ENCODE results near the gene SND1.

SND1 gene

DNA sequence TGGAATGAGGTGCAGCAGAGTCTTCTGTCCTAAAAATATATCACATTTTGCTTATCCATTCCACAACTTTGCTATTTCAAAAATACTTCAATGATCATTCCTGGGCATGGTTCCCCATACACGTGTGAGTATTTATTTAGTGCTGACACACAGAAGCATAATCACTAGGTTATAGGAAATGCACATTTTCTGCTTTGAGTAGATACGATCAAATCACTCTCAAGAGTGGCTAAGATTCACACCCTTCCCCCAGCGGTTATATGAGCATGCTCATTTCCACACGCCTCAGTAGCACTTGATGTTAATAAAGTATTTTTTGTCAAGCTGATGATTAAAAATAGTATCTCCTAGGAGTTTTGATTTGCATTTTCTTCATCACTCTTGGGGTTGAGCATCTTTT, 472.8 kb downstream of the SND1 start:
- Histone ChIP-seq H3K9me3 (ENCODE audit: control insufficient read depth, insufficient read depth, low read length) (no peaks in the 10 kb centered on the region), H3K4me2 (ENCODE audit: low read length) (peak overlapping the region; percentile 70), H3K27me3 (ENCODE audit: control insufficient read depth, low read length) (no peaks in the 10 kb centered on the region), H3K9me2 (replicated peaks; ENCODE audit: control insufficient read depth, low read length) (no peaks in the 10 kb centered on the region), H3F3A (ENCODE audit: control insufficient read depth, insufficient read depth) (peaks cover 19% of the 10 kb centered on the region), H3K27ac (ENCODE audit: low read depth, low read length) (peak overlapping the region; percentile 74), H4K20me1 (ENCODE audit: control insufficient read depth, insufficient read depth, low read depth, low read length) (no peaks in the 10 kb centered on the region), H3K79me2 (ENCODE audit: control insufficient read depth, low read length) (peaks cover 5% of the 10 kb centered on the region), H3K36me3 (ENCODE audit: control insufficient read depth, low read length) (no peaks in the 10 kb centered on the region), H3K4me1 (ENCODE audit: control insufficient read depth, low read length) (peaks cover 60% of the 10 kb centered on the region), H3K4me3 (ENCODE audit: low read length) (peak overlapping the region; percentile 51)
- TF ChIP-seq EZH2phosphoT487 (IDR thresholded peaks at IDR 0.05; ENCODE audit: borderline replicate concordance, low read length) (no peak), CTCF (IDR thresholded peaks at IDR 0.05; ENCODE audit: low read depth, low read length, poor library complexity, severe bottlenecking) (no peak)

GRCh38 chr7:128125816-128126215, 473.8 kb downstream of the SND1 start:
- H3K4me1 ChIP-seq (ENCODE audit: control insufficient read depth, low read length), result peaks cover 70% of the 10 kb centered on the region
- H3F3A ChIP-seq (ENCODE audit: control insufficient read depth, insufficient read depth), result peaks cover 19% of the 10 kb centered on the region
- H4K20me1 ChIP-seq (ENCODE audit: control insufficient read depth, insufficient read depth, low read depth, low read length), result no peaks in the 10 kb centered on the region
- H3K79me2 ChIP-seq (ENCODE audit: control insufficient read depth, low read length), result peaks cover 15% of the 10 kb centered on the region
- peak overlapping the region; percentile 74 for H3K27ac ChIP-seq (ENCODE audit: low read depth, low read length)
- no peaks in the 10 kb centered on the region for H3K9me2 ChIP-seq (replicated peaks; ENCODE audit: control insufficient read depth, low read length)
- H3K4me2 ChIP-seq (ENCODE audit: low read length), result peak overlapping the region; percentile 70
- H3K9me3 ChIP-seq (ENCODE audit: control insufficient read depth, insufficient read depth, low read length), result no peaks in the 10 kb centered on the region
- H3K4me3 ChIP-seq (ENCODE audit: low read length), result 0 out of 2 replicates have a peak overlapping the region, but pooled peaks have one; percentile 4
- no peak for TF ChIP-seq CTCF (IDR thresholded peaks at IDR 0.05; ENCODE audit: low read depth, low read length, poor library complexity, severe bottlenecking)
- no peak for TF ChIP-seq EZH2phosphoT487 (IDR thresholded peaks at IDR 0.05; ENCODE audit: borderline replicate concordance, low read length)
- no peaks in the 10 kb centered on the region for H3K36me3 ChIP-seq (ENCODE audit: control insufficient read depth, low read length)
- H3K27me3 ChIP-seq (ENCODE audit: control insufficient read depth, low read length), result no peaks in the 10 kb centered on the region

DNA sequence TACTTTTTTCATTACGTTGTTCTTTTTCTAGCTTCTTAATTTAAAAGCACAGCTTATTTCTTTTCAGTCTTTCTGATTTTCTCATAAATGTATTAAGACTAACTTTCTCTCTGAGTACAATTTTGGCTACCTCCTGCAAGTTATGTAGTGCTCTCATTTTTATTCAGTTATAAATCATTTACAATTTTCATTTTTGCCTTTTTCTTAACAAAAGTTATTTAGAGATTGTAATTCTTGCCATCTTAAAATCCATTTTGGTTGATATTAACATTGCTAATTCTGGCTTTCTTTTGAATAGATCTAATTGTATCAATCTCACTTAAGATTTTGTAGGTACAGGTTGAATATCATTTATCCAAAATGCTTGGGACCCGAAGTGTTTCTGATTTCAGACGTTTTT, 476.4 kb downstream of the SND1 start:
- Histone ChIP-seq H3K79me2 (ENCODE audit: control insufficient read depth, low read length) (peaks cover 37% of the 10 kb centered on the region), H3K9me3 (ENCODE audit: control insufficient read depth, insufficient read depth, low read length) (no peaks in the 10 kb centered on the region), H3K27me3 (ENCODE audit: control insufficient read depth, low read length) (no peaks in the 10 kb centered on the region), H3K9me2 (replicated peaks; ENCODE audit: control insufficient read depth, low read length) (no peaks in the 10 kb centered on the region), H3K4me1 (ENCODE audit: control insufficient read depth, low read length) (peaks cover 83% of the 10 kb centered on the region), H3F3A (ENCODE audit: control insufficient read depth, insufficient read depth) (peaks cover 41% of the 10 kb centered on the region), H3K36me3 (ENCODE audit: control insufficient read depth, low read length) (0 out of 2 replicates have a peak, but pooled peaks cover 5% of the 10 kb centered on the region), H3K27ac (ENCODE audit: low read depth, low read length) (no peak overlapping the region), H3K4me2 (ENCODE audit: low read length) (peak overlapping the region; percentile 67; the same call in 1 of the 2 replicates), H3K4me3 (ENCODE audit: low read length) (no peak overlapping the region), H4K20me1 (ENCODE audit: control insufficient read depth, insufficient read depth, low read depth, low read length) (no peaks in the 10 kb centered on the region)
- TF ChIP-seq EZH2phosphoT487 (IDR thresholded peaks at IDR 0.05; ENCODE audit: borderline replicate concordance, low read length), result no peak
- TF ChIP-seq CTCF (IDR thresholded peaks at IDR 0.05; ENCODE audit: low read depth, low read length, poor library complexity, severe bottlenecking), result no peak
